Mucosa of rectum (tissue), 2 donors: ENCODE data around the gene TCFL5.
"Not testable (repeated sequence)": the region's sequence is repeated elsewhere in the genome, so short reads cannot be mapped to it uniquely, and the experiment has no call there.

ENCODE experiments used
- H3K27ac ChIP-seq, 2 donors: one replicate each; pipeline ENCODE4 v1.7.0; 2013; ENCODE audit warnings: inconsistent platforms in 2 of 2, low read depth in 2 of 2, low read length in 2 of 2
- H3K27me3 ChIP-seq, 2 donors: one replicate each; pipeline ENCODE4 v1.7.0; 2013; ENCODE audit warnings: low read length in 2 of 2; ENCODE audit not compliant: control insufficient read depth in 2 of 2, insufficient read depth in 2 of 2
- H3K36me3 ChIP-seq, 2 donors: one replicate each; pipeline ENCODE4 v1.7.0; 2013; ENCODE audit warnings: low read length in 2 of 2; ENCODE audit not compliant: control insufficient read depth in 2 of 2, insufficient read depth in 2 of 2
- H3K4me1 ChIP-seq, 2 donors: one replicate each; pipeline ENCODE4 v1.7.0; 2013; ENCODE audit warnings: low read length in 2 of 2, mild to moderate bottlenecking in 1 of 2; ENCODE audit not compliant: control insufficient read depth in 2 of 2, insufficient read depth in 2 of 2
- H3K4me3 ChIP-seq, 2 donors: one replicate each; pipeline ENCODE4 v1.7.0; 2013; ENCODE audit warnings: low read length in 2 of 2
- H3K9ac ChIP-seq, 2 donors: one replicate each; pipeline ENCODE4 v1.7.0; 2013; ENCODE audit warnings: low read length in 2 of 2, low read depth in 1 of 2, mild to moderate bottlenecking in 1 of 2
- H3K9me3 ChIP-seq, 2 donors: one replicate each; pipeline ENCODE4 v1.7.0; 2013; ENCODE audit warnings: low read length in 2 of 2; ENCODE audit not compliant: control insufficient read depth in 2 of 2
- donor health status: healthy.
- donor health status: Normal muscosa, but diverticular disease.

The TCFL5 gene

DNA sequence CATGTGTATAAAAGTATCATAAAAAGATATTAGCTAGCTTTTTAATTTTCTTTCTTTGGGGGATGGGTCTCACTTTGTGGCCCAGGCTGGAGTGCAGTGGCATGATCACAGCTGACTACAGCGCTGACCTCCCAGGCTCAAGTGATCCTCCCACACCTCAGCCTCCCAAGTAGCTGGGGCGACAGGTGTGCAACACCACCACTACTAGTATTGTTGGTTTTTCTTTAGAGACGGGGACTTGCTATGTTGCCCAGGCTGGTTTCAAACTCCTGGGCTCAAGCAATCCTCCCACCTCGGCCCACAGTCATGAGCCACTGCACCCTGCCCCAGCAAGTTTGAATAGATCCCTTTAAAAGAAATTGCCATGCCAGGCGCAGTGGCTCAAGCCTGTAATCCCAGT, 6.5 kb downstream of the TCFL5 start:
- H3K4me1 ChIP-seq: no peaks in the 10 kb centered on the region
- H3K27me3 ChIP-seq: no peaks in the 10 kb centered on the region
- H3K36me3 ChIP-seq: peaks cover 13 to 16% of the 10 kb centered on the region in 2 donors
- no peaks in the 10 kb centered on the region for H3K9me3 ChIP-seq
- H3K27ac ChIP-seq: no peak overlapping the region
- H3K9ac ChIP-seq: no peak overlapping the region
- no peak overlapping the region for H3K4me3 ChIP-seq

DNA sequence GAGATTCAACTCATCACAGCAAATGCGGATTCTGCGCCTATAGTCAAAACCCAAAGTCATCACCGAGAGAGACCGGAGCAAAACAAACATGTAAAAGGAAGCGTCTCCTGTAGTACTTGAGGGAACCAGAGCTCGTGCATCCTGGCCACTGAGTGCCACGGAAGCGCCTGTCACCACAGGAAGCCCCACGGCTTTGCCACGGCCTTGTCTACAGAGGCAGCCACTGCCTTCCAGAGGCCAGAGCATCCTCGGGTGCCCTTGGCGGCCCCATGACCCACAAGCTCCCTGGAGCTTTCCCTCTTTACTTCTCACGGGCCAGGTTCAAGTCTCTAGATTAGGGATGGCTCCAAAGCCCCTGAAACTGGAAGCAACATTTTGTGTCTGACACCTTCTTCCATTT, 7.5 kb downstream of the TCFL5 start:
- Histone ChIP-seq H3K27me3 (no peaks in the 10 kb centered on the region), H3K27ac (no peak overlapping the region), H3K9ac (no peak overlapping the region), H3K36me3 (peaks cover 13 to 16% of the 10 kb centered on the region in 2 donors), H3K4me3 (no peak overlapping the region), H3K4me1 (no peaks in the 10 kb centered on the region), H3K9me3 (no peaks in the 10 kb centered on the region)

DNA sequence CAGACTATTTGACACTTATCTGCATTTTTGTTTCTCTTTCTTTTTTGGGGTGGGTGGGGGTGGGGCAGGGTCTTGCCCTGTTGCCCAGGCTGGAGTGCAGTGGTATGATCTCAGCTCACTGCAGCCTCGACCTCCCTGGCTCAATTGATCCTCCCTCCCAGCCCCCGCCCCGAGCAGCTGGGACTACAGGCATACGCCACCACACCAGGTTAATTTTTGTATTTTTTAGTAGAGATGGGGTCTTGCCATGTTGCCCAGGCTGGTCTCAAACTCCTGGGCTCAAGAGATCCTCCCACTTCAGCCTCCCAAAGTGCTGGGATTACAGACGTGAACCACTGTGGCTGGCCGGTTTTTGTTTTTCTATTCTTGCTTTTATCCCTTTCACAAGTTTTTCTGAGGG, 8.3 kb downstream of the TCFL5 start:
- H3K9me3 ChIP-seq, H3K27ac ChIP-seq, H3K4me3 ChIP-seq, H3K9ac ChIP-seq, H3K4me1 ChIP-seq, H3K27me3 ChIP-seq: not testable (repeated sequence)
- H3K36me3 ChIP-seq: peaks cover 13 to 16% of the 10 kb centered on the region in 2 donors

DNA sequence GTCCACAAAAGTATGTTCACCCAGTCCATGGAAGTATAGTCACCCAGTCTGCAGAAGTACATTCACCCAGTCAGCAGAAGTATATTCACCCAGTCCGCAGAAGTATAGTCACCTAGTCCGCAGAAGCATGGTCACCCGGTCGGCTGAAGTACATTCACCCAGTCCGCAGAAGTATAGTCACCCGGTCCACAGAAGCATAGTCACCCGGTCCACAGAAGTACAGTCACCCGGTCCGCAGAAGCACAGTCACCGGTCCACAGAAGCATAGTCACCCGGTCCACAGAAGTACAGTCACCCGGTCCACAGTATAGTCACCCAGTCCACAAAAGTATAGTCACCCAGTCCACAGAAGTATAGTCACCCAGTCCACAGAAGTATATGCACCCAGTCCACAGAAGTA, 8.8 kb downstream of the TCFL5 start:
- no peaks in the 10 kb centered on the region for H3K4me1 ChIP-seq
- no peaks in the 10 kb centered on the region for H3K27me3 ChIP-seq
- no peak overlapping the region for H3K4me3 ChIP-seq
- H3K36me3 ChIP-seq: peaks cover 13 to 16% of the 10 kb centered on the region in 2 donors
- H3K27ac ChIP-seq: no peak overlapping the region
- no peak overlapping the region for H3K9ac ChIP-seq
- H3K9me3 ChIP-seq: no peaks in the 10 kb centered on the region

DNA sequence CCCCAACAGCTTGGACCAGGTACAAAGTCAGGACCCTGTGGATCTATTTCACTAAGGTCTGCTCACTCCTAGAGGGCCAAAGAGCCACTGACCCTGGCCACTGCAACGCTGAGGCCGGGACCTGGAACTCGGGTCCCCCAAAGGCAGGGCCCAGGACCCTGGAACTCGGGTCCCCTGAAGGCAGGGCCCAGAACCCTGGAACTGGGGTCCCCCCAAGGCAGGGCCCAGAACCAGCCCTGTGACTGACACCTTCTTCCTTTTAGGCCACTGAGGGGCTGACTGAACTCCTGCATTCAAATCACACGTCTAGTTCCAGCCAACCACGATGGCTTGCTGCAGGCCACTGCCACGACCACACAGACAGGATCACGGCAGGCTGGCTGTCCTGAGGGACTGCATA, 9.4 kb downstream of the TCFL5 start:
- Histone ChIP-seq H3K9ac (no peak overlapping the region), H3K4me1 (peaks cover 0 to 3% of the 10 kb centered on the region in 2 donors), H3K27ac (no peak overlapping the region), H3K9me3 (no peaks in the 10 kb centered on the region), H3K36me3 (peaks cover 13% of the 10 kb centered on the region in 2 donors), H3K4me3 (no peak overlapping the region), H3K27me3 (no peaks in the 10 kb centered on the region)

DNA sequence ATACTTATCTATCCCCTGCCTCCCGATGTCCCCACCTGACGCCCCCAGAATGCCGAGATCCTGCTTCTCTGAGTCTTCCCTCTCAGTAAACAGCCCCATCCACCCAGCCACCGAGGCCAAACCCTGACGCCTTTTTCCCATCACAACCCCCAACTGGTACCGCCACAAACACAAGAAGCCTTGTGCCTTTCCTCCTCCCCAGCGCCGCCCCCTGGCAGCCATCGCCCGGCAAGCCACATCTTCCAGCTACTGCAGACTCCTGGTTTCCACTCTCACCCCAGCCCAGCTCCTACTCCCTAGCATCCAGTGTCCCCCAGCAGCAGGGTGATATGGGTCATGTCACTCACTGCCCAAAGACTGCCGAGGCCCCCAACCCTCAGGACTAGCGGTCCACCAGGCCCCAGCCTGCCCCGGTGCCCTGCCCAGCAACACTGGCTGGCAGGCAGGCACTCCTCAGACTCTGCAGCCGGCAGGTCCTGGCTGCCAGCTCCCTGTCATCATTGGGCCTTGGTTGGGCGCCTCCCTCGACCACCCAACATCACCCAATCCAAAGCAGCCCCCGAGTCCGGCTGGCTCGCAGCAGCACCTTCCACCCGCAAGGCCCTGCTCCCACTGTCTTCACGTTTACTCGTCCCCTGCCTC, 11.2 kb downstream of the TCFL5 start:
- Histone ChIP-seq H3K27me3 (no peaks in the 10 kb centered on the region), H3K4me3 (no peak overlapping the region), H3K9me3 (no peaks in the 10 kb centered on the region), H3K27ac (no peak overlapping the region), H3K9ac (no peak overlapping the region), H3K4me1 (peaks cover 2 to 3% of the 10 kb centered on the region in 2 donors), H3K36me3 (peaks cover 8 to 9% of the 10 kb centered on the region in 2 donors)

DNA sequence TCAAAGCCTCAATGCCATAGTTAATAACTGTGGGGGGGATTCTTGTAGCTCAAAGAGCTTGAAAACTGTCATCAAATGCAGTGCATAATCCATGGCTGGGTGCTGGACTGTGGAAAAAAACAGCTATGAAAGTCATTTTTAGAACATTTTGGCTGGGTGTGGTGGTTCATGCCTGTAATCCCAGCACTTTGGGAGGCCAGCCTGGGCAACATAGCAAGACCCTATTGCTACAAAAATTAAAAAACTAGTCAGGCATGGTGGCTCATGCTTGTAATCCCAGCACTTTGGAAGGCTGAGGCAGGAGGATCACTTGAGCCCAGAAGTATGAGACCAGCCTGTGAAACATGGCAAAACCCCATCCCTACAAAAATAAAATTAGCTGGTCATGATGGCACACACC, 12.2 kb downstream of the TCFL5 start:
- Histone ChIP-seq H3K9ac (no peak overlapping the region), H3K36me3 (peaks cover 8 to 9% of the 10 kb centered on the region in 2 donors), H3K4me3 (no peak overlapping the region), H3K27ac (no peak overlapping the region), H3K9me3 (no peaks in the 10 kb centered on the region), H3K4me1 (peaks cover 2 to 3% of the 10 kb centered on the region in 2 donors), H3K27me3 (no peaks in the 10 kb centered on the region)

DNA sequence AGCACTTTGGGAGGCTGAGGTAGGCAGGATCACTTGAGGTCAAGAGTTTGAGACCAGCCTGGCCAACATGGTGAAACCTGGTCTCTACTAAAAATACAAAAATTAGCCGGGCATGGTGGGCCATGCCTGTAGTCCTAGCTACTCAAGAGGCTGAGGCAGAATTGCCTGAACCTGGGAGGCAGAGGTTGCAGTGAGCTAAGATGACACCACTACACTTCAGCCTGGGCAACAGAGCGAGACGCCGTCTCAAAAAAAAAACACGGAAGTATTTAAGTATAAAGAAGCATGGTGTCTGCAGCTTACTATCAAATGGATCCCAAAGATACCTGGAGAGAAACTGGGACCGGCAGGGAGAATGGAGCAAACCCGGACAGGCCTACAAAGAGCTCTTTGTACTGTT, 12.7 kb downstream of the TCFL5 start:
- not testable (repeated sequence) for H3K9ac ChIP-seq, H3K27ac ChIP-seq, H3K4me3 ChIP-seq, H3K27me3 ChIP-seq, H3K36me3 ChIP-seq, H3K4me1 ChIP-seq, H3K9me3 ChIP-seq

DNA sequence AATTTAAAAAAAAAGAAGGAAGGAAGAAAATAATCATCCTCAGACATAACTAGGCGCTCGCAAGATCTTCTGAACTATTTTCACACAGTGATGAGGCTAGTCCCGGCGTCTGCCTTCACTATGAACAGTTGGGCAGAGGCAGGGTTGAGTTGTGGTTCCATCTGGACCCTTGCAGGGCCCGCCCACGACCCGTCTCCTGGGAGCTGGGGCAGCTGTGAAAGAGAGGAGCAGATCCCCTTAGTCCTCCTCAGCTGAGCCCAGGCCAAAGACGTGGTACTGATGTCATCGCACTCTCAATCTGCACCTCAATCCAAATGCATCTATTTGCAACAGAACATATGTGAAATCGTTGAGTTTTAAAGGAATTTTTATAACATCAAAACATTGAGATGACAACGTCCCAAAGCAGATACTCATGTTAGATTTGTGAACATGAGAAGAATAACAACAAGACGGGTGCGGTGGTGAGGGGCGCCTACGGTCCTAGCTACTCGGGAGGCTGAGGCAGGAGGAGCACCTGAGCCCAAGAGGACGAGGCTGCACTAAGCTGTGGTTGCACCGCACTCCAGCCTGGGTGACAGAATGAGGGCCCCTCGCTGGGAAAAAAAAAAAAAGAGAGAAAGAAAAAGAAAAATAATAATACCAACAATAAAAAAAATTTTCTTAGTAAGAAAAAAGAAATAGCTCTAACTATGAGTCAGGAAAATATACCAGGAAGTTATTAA, 15.3 kb downstream of the TCFL5 start:
- Histone ChIP-seq H3K4me3 (no peak overlapping the region), H3K9ac (no peak overlapping the region), H3K4me1 (peaks cover 2 to 3% of the 10 kb centered on the region in 2 donors), H3K27me3 (no peaks in the 10 kb centered on the region), H3K27ac (no peak overlapping the region), H3K36me3 (no peaks in the 10 kb centered on the region), H3K9me3 (no peaks in the 10 kb centered on the region)

DNA sequence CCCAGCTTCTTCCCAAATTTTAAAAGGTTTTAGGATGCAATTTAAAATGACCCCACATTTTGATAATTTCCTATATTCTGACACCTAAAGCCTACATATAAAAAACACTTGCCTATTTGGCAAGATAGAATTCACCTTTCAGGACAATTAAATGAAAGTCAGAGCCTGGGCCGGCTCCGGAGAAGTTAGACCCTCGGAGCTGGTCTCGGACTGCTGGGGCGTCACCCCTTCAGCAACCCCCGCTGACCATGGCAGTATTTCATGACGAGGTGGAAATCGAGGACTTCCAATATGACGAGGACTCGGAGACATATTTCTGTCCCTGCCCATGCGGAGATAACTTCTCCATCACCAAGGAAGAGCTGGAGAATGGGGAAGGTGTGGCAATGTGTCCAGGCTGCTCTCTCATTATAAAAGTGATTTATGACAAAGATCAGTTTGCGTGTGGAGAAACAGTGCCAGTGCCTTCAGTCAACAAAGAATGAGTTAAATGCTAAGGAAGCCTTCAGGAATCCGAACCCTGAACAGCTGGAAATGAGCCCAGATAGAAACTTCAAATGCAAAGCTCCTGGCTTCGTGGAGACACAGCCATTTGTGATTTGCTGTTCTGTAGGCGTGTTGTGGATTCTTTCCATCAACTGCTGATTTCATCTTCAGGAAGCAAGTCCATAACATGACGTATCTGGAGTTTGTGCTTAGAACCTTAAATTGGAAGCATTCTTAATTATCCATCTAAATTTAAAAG, 16.0 kb downstream of the TCFL5 start:
- no peak overlapping the region for H3K27ac ChIP-seq

More for the DNA sequence above, 16.0 kb downstream of the TCFL5 start:
- no peaks in the 10 kb centered on the region for H3K27me3 ChIP-seq
- peaks cover 2 to 10% of the 10 kb centered on the region in 2 donors for H3K4me1 ChIP-seq
- no peak overlapping the region for H3K9ac ChIP-seq
- no peak overlapping the region for H3K4me3 ChIP-seq
- no peaks in the 10 kb centered on the region for H3K36me3 ChIP-seq
- no peaks in the 10 kb centered on the region for H3K9me3 ChIP-seq
